ENCODE results near the gene FARP1. TPM values are rescaled to one million over a fixed set of nuclear protein-coding genes. Genes with fewer than 3 reads are reported as not detected.

The FARP1 gene
- polyA plus RNA-seq, 2 of the 4 experiments (the other 2 are of a cell fraction), result 9.4 to 13.0 TPM

GRCh38 chr13:98435376-98435775, 292.5 kb downstream of the FARP1 start:
- Histone ChIP-seq H3K4me2 (no peak overlapping the region), H3K27ac (no peak overlapping the region), H3K4me1 (no peaks in the 10 kb centered on the region), H3K4me3 (no peak overlapping the region), H3K9me3 (no peaks in the 10 kb centered on the region)
- POLR2A ChIA-PET, result no interaction called here
- 94% methylated on average over 11 of the region's 11 CpGs for WGBS (ENCODE audit: missing lambda C conversion rate)
- ATAC-seq, result no peak
- TF ChIP-seq JUNB (IDR thresholded peaks at IDR 0.05) (no peak), BHLHE40 (IDR thresholded peaks at IDR 0.05; ENCODE audit: low read depth, low read length) (no peak), NR3C1 (IDR thresholded peaks at IDR 0.05) (no peak), KDM1A (IDR thresholded peaks at IDR 0.05; ENCODE audit: low read depth) (no peak), JUN (IDR thresholded peaks at IDR 0.05) (no peak), HES2 (IDR thresholded peaks at IDR 0.05) (no peak), ZC3H11A (IDR thresholded peaks at IDR 0.05) (no peak)
- FAIRE-seq, result no peak
- no peak for DNase-seq (ENCODE audit: low read depth in 1 of 2, low spot score in 1 of 2)
- CTCF ChIA-PET, result interaction anchor here (1.3 to 6.3 kb wide), 2 partner anchors 11 to 218 kb away, joined by 6 to 34 read pairs; no protein-coding TSS in a partner anchor

GRCh38 chr13:98436233-98436910, 293.5 kb downstream of the FARP1 start:
- WGBS (ENCODE audit: missing lambda C conversion rate), result 90% methylated on average over 12 of the region's 12 CpGs
- ChIA-PET POLR2A (no interaction called here), CTCF (interaction anchor here (0.7 to 6.3 kb wide), 2 partner anchors 10 to 217 kb away, joined by 5 to 34 read pairs; no protein-coding TSS in a partner anchor)
- Histone ChIP-seq H3K4me2 (no peak overlapping the region), H3K4me1 (no peaks in the 10 kb centered on the region), H3K4me3 (no peak overlapping the region), H3K27ac (no peak overlapping the region), H3K9me3 (no peaks in the 10 kb centered on the region)
- TF ChIP-seq POLR2AphosphoS2 (conservative IDR thresholded peaks at IDR 0.05; ENCODE audit: low read length), result no peak
- no peak for TF ChIP-seq ELK1 (IDR thresholded peaks at IDR 0.05; ENCODE audit: low read depth, low read length)
- no peak for TF ChIP-seq PHF8 (IDR thresholded peaks at IDR 0.05; ENCODE audit: borderline replicate concordance, low read depth)
- TF ChIP-seq FOXS1 (CRISPR knock-in tag; IDR thresholded peaks at IDR 0.05), result no peak
- no peak for TF ChIP-seq REST (IDR thresholded peaks at IDR 0.05)
- no peak for TF ChIP-seq EHMT2 (IDR thresholded peaks at IDR 0.05; ENCODE audit: low read depth)
- TF ChIP-seq E2F6 (IDR thresholded peaks at IDR 0.05; ENCODE audit: borderline replicate concordance, low read depth), result no peak
- no peak for TF ChIP-seq CHD4 (IDR thresholded peaks at IDR 0.05; ENCODE audit: borderline replicate concordance)
- no peak for TF ChIP-seq CHD2 (IDR thresholded peaks at IDR 0.05; ENCODE audit: low read length, partially characterized antibody)
- ATAC-seq (no peak), DNase-seq (ENCODE audit: low read depth in 1 of 2, low spot score in 1 of 2) (no peak), FAIRE-seq (no peak)

Measured in A549 (cell line).